K562 treated with DMSO at 1 percent for 24 hours (cell line): ENCODE results near the gene CDH22. TPM values are rescaled to one million over a fixed set of nuclear protein-coding genes. Genes with fewer than 3 reads are reported as not detected.

Experiments used
- total RNA-seq: library from RNA; unstranded; fragments of 300-600 nt; gene quantifications from 2 replicates; pipeline ENCODE4 v1.2.3, GENCODE V29; 2022; ENCODE audit warnings: low read depth; ENCODE audit not compliant: insufficient read depth

CDH22 gene, protein sequence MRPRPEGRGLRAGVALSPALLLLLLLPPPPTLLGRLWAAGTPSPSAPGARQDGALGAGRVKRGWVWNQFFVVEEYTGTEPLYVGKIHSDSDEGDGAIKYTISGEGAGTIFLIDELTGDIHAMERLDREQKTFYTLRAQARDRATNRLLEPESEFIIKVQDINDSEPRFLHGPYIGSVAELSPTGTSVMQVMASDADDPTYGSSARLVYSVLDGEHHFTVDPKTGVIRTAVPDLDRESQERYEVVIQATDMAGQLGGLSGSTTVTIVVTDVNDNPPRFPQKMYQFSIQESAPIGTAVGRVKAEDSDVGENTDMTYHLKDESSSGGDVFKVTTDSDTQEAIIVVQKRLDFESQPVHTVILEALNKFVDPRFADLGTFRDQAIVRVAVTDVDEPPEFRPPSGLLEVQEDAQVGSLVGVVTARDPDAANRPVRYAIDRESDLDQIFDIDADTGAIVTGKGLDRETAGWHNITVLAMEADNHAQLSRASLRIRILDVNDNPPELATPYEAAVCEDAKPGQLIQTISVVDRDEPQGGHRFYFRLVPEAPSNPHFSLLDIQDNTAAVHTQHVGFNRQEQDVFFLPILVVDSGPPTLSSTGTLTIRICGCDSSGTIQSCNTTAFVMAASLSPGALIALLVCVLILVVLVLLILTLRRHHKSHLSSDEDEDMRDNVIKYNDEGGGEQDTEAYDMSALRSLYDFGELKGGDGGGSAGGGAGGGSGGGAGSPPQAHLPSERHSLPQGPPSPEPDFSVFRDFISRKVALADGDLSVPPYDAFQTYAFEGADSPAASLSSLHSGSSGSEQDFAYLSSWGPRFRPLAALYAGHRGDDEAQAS
- not detected in 2 replicates for total RNA-seq

DNA sequence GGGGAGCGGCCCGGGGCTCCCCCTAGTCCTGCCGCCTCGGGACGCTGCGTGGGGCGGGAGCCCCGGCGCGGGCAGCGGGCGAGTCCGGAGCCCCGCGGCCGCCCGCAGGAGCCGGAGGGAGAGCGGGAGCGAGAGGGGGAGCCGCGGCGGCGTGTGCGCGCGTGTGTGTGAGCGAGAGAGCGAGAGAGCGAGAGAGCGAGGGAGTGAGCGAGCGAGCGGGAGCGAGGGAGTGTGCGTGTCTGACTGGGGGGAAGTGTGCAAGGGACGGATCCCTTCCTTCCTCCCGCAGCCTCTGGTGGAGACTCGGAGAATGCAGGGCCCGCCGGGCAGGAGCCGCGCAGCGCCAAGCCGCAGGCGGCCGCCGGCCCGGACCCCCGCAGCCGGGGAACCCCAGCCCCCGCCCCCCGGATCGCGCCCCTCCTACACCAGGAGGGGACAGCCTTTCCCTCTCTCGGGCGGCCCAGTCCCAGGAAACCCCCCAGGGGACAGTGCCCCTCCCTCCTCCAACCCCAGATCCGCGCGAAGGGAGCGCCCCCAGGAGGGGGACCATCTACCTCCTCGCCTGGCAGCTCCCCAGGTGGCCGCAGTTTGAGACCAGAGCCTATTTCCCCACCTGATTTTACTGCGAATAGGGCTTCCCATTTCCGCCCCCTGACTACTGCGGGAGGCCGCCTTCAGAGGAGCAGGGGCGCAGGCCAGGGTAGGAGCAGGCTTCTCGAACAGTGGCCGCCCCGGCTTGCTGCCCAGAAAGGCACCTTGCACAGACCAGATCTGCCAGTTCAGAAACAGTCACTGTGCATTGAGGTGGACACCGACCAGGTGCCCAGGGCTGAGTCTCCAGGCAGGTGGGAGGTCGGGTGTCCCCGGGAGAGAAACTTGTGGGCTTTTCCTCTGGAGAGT lies at the start of gene CDH22:
TSS of gene CDH22 (minus strand) at position 241 of the 900 bp plus-strand sequence. CDS start 57,204 bp downstream, outside the sequence.

Other genes with a start within 250 kb of the CDH22 start
- gene NCOA5, start 218.5 kb downstream of the CDH22 start, total RNA-seq, result 20.7 and 23.0 TPM in 2 replicates
- 6.3 and 7.7 TPM in 2 replicates for gene CD40, start 190.2 kb downstream of the CDH22 start, total RNA-seq
- gene ELMO2, start 98.1 kb upstream of the CDH22 start, total RNA-seq, result 21.2 and 24.8 TPM in 2 replicates
- 0.42 and 0.86 TPM in 2 replicates for gene ZNF334, start 205.1 kb upstream of the CDH22 start, total RNA-seq
- not detected in 2 replicates for gene OCSTAMP, start 242.2 kb upstream of the CDH22 start, total RNA-seq